A673 (cell line): ENCODE measurements around the gene SETD4. TPM values are rescaled to one million over a fixed set of nuclear protein-coding genes. Genes with fewer than 3 reads are reported as not detected.

Experiments
- BruUV-seq: library from RNA; stranded (reverse); fragments of 400-500 nt; replicated peaks from 2 replicates; lab custom pipeline; 2021; lab: Mats Ljungman, UMichigan
- CTCF ChIA-PET: fragments of 300-600 bp; sonication (Branson Sonifier 250); formaldehyde crosslinking; loops from one replicate; lab custom pipeline; 2022; ENCODE audit warnings: antibody characterized with exemption; lab: Charles Lee
- POLR2A ChIA-PET: fragments of 300-600 bp; sonication (Branson Sonifier 250); formaldehyde crosslinking; loops from one replicate; lab custom pipeline; 2022; ENCODE audit warnings: antibody characterized with exemption; ENCODE audit not compliant: low non-redundant PET; lab: Charles Lee
- DNase-seq: peaks from one replicate; pipeline ENCODE4 v3.0.0-alpha.2; 2015; ENCODE audit warnings: low spot score
- H3K27ac ChIP-seq: fragments of 200-600 bp; sonication (generic); 2 replicates; pipeline ENCODE4 v1.5.1; 2016; ENCODE audit warnings: mixed run types, low read depth, mild to moderate bottlenecking, mixed read lengths, antibody characterized with exemption, low read length; ENCODE audit not compliant: poor library complexity, severe bottlenecking
- H3K27me3 ChIP-seq: fragments of 200-600 bp; sonication (generic); replicated peaks from 2 replicates; pipeline ENCODE4 v1.6.1; 2017; ENCODE audit warnings: mixed run types, low read depth, mild to moderate bottlenecking, mixed read lengths, antibody characterized with exemption, low read length; ENCODE audit not compliant: insufficient read depth, poor library complexity
- H3K36me3 ChIP-seq: fragments of 200-600 bp; sonication (generic); 2 replicates; pipeline ENCODE4 v1.6.1; 2016; ENCODE audit warnings: mixed run types, mild to moderate bottlenecking, mixed read lengths, antibody characterized with exemption, low read length; ENCODE audit not compliant: insufficient read depth, poor library complexity, severe bottlenecking
- H3K4me1 ChIP-seq: fragments of 200-600 bp; sonication (generic); 2 replicates; pipeline ENCODE4 v1.6.1; 2017; ENCODE audit warnings: mixed run types, mild to moderate bottlenecking, mixed read lengths, antibody characterized with exemption, low read length; ENCODE audit not compliant: insufficient read depth, poor library complexity, severe bottlenecking
- H3K4me3 ChIP-seq: fragments of 200-600 bp; sonication (generic); 2 replicates; pipeline ENCODE4 v1.5.1; 2016; ENCODE audit warnings: low read depth, mixed run types, mild to moderate bottlenecking, mixed read lengths, low read length; ENCODE audit not compliant: poor library complexity, severe bottlenecking
- H3K9me3 ChIP-seq: fragments of 200-600 bp; sonication (generic); 2 replicates; pipeline ENCODE4 v1.6.1; 2016; ENCODE audit warnings: mixed run types, low read depth, mild to moderate bottlenecking, mixed read lengths, antibody characterized with exemption, low read length; ENCODE audit not compliant: poor library complexity, severe bottlenecking
- CTCF ChIP-seq: fragments of 300-800, 200-600 bp; sonication (generic); conservative IDR thresholded peaks from 2 replicates; pipeline ENCODE4 v1.5.1; 2017; ENCODE audit warnings: low read depth, mild to moderate bottlenecking, antibody characterized with exemption, low read length, moderate library complexity, mixed read lengths
- EZH2 ChIP-seq: fragments of 200-600 bp; sonication (generic); IDR thresholded peaks from 2 replicates; pipeline ENCODE4 v1.6.1; 2017; ENCODE audit warnings: borderline replicate concordance, low read depth, mild to moderate bottlenecking, mixed read lengths, antibody characterized with exemption, low read length; ENCODE audit not compliant: poor library complexity, severe bottlenecking
- intact Hi-C: fragments of 100-400 bp; cut with micrococcal nuclease; formaldehyde crosslinking; loops from one replicate; pipeline ENCODE4 v1.10.0; 2022; ENCODE audit not compliant: unreplicated experiment
- total RNA-seq: library from RNA; stranded (reverse); gene quantifications from 2 replicates; pipeline ENCODE4 v1.2.3, GENCODE V29; 2021

The SETD4 gene
- total RNA-seq, 1 experiment from 2014 or later = 29.3 TPM

GRCh38 chr21:36040389-36040788, 19.9 kb downstream of the SETD4 start:
- CTCF ChIA-PET = no interaction called here
- H3K4me3 ChIP-seq = no peak overlapping the region
- H3K36me3 ChIP-seq = peaks cover 59% of the 10 kb centered on the region
- H3K27me3 ChIP-seq = no peaks in the 10 kb centered on the region
- TF ChIP-seq EZH2 (no peak), CTCF (no peak)
- no peaks in the 10 kb centered on the region for H3K9me3 ChIP-seq
- POLR2A ChIA-PET = no interaction called here
- no peaks in the 10 kb centered on the region for H3K4me1 ChIP-seq
- no peak for DNase-seq
- H3K27ac ChIP-seq = no peak overlapping the region
- BruUV-seq = no TSS peak
- intact Hi-C loops = no loop called here

DNA sequence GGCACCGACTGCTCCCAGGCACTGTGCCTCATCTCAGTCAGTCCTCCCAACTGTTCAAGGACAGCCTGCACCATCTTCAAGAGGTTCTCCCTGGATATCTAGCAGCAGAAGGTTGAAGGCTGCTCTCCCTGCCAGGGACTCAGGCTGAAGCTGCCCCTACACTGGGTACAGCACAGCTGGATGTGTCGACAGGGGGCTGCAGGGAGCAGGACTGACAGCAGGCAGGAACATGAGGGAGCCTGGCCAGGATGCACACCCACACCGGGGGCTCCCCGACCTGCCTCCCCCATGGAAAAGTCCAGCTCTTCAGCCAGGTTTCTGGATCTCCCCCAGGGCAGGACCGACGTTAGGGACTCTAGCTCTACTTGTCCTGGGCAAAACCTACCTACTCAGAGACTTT, 20.5 kb downstream of the SETD4 start:
- POLR2A ChIA-PET = no interaction called here
- DNase-seq = no peak
- TF ChIP-seq CTCF = no peak
- TF ChIP-seq EZH2 = no peak
- Histone ChIP-seq H3K27ac (no peak overlapping the region), H3K4me1 (no peaks in the 10 kb centered on the region), H3K9me3 (no peaks in the 10 kb centered on the region), H3K36me3 (peaks cover 56% of the 10 kb centered on the region), H3K27me3 (no peaks in the 10 kb centered on the region), H3K4me3 (no peak overlapping the region)
- CTCF ChIA-PET = no interaction called here
- intact Hi-C loops = no loop called here
- BruUV-seq = no TSS peak

DNA sequence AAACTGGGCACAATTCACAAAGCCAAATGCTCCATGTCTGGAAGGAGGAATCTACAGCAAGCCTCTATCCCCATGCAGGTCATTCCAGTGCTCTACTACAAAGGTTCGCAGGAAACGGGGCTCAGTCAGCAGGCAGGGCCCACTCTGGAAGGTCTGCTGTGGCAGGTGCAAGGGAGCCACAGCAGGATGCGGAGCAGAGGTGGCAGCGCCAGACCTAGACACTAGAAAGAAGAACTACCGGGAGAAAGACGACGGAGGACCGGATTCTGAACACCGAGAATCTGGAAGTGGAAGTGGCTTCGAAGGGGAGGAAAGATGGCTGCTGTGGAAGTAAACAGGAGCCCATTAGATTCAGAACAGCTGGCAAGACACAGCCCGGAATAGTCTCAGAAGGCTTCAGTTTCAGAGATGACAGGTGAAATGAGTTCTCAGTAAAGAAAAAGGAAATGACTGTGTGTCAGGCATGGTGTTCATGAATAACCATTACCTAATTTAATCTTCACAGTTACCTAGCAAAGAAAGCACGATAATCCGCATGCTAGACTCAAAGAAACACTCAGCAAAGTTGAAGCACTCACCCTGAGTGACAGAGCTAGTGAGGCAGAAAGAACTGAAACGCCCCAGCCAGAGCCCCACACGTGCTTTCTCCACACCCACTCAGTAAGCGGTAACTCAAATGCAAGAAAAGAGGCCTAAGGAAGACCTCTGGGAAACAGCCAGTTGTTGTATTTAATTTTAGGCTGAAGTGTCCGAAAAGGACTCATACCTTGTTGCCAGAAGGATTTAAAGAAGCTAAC, 21.4 kb downstream of the SETD4 start:
- BruUV-seq = no TSS peak
- H3K27ac ChIP-seq = no peak overlapping the region
- no peak overlapping the region for H3K4me3 ChIP-seq
- peaks cover 46% of the 10 kb centered on the region for H3K36me3 ChIP-seq
- ChIA-PET POLR2A (no interaction called here), CTCF (no interaction called here)
- TF ChIP-seq CTCF (no peak), EZH2 (no peak)
- H3K4me1 ChIP-seq = no peaks in the 10 kb centered on the region
- no peaks in the 10 kb centered on the region for H3K27me3 ChIP-seq
- no peaks in the 10 kb centered on the region for H3K9me3 ChIP-seq
- intact Hi-C loops = no loop called here
- no peak for DNase-seq
